Pancreas (tissue), 10 donors: Measurements from ENCODE around the gene ANKRD63. TPM values are rescaled to one million over a fixed set of nuclear protein-coding genes. Genes with fewer than 3 reads are reported as not detected.

Experiments
- ATAC-seq, 4 donors: fragments of 200-7000 bp; cut with Tn5 transposase; one replicate each; pipeline versions ENCODE4 v1.8.0 to v1.9.1; 2020; ENCODE audit warnings: mild to moderate bottlenecking in 4 of 4, moderate library complexity in 4 of 4
- DNase-seq, 6 donors: peaks; one replicate each; pipeline ENCODE4 v3.0.0-alpha.2; 2020
- FAIRE-seq: peaks from 2 replicates; lab custom pipeline; 2012; peaks lifted over from hg19 to GRCh38; lab: Jason Lieb, UNC
- H3K27ac ChIP-seq, 4 donors: fragments of 200-600 bp; sonication (generic); 1 replicate in 3 of 4; 2 replicates in 1 of 4; pipeline versions ENCODE4 v1.5.0 to v1.8.0; 2020
- H3K27me3 ChIP-seq, 4 donors: fragments of 200-600 bp; one replicate each; pipeline ENCODE4 v1.8.0; 2021
- H3K36me3 ChIP-seq, 3 donors: fragments of 200-600 bp; sonication (generic) in 1 of 3; one replicate each; pipeline versions ENCODE4 v1.5.0 to v1.8.0; 2020 to 2021
- H3K4me1 ChIP-seq, 3 donors: fragments of 200-600 bp; one replicate each; pipeline ENCODE4 v1.8.0; 2021
- H3K4me3 ChIP-seq, 4 donors: fragments of 200-600 bp; sonication (generic) in 2 of 4; one replicate each; pipeline versions ENCODE4 v1.5.0 to v1.8.0; 2020 to 2021
- H3K9me3 ChIP-seq, 4 donors: fragments of 200-600 bp; one replicate each; pipeline ENCODE4 v1.8.0; 2021
- WGBS, 2 donors: extraction: QIAGEN DNeasy Blood & Tissue Kit; methylation state at CpG; one replicate each; pipeline ENCODE4 v1.1.7; 2013; 5-methylcytosine and 5-hydroxymethylcytosine counted together
- intact Hi-C, 3 donors: fragments of 100-400 bp; cut with DNase I; formaldehyde crosslinking; loops; one replicate each; pipeline versions ENCODE4 v1.11.1 to v1.14.2; 2022
- polyA plus RNA-seq, 2 donors: library from polyadenylated mRNA; stranded (reverse); fragments of 200-250 nt; gene quantifications; one replicate each; pipeline ENCODE4 v1.2.3, GENCODE V29; 2013
- total RNA-seq, 6 donors: library from RNA; stranded (reverse); fragmentation: NEBNext Ultra II Directional in 4 of 6; extraction: Animal tissue kit (Norgen Biotek cat#: 25700) in 4 of 6; gene quantifications; one replicate each; pipeline versions ENCODE4 v1.2.1 to v1.2.4, GENCODE V29; 2021 to 2023
- TF ChIP-seq, protein P1 (sequence below), 4 donors: fragments of 200-600 bp; sonication (generic) in 3 of 4; IDR thresholded peaks; one replicate each; pipeline versions ENCODE4 v1.5.0 to v1.8.0; 2021; ENCODE audit warnings: antibody characterized with exemption in 4 of 4
- donor health status: healthy with polysubstance abuse.
- donor health status: DM: no; HTN: no; CAD: no; lungs with moderate emphysema.
- donor health status: DM: no; HTN: no; CAD: no.
- donor health status: control.
- donor health status: control.
- donor health status: Bipolar disorder and iron deficiency.
- donor health status: DM: yes; HTN: yes; CAD: no.
- donor health status: DM: no; HTN: no; CAD: no.
- donor health status: DM: no; HTN: no; CAD: no.
- donor health status: DM: yes; HTN: yes; CAD: no.

Gene ANKRD63
- total and polyA plus RNA-seq, 8 donors: not detected

DNA sequence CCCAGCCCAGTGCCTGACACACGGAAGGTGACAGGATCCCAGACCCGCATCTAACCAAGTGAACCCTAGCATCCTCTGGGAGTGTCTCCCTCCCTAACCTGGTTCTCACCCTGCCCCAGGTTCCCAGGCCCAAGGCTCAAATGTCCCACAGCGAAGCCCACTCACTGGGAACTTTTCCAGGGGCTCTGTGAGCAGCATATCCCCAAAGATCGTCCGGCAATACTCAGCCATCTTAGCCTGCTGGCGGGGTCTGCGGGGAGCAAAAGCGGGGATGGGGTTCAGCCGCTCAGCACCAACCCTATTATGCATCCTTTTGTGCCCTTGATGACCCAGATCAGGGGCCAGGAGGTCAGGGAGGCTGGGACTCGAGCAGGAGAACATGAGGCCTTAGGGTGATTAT lies 14.5 kb upstream of the ANKRD63 start:
- peaks cover 0 to 5% (median 3%) of the 10 kb centered on the region in 3 donors for H3K4me1 ChIP-seq
- no peak overlapping the region for H3K4me3 ChIP-seq
- H3K27ac ChIP-seq: no peak overlapping the region
- DNase-seq (peak in 3 of 6 donors; percentile 15 to 38 (median 30)), ATAC-seq (no peak), FAIRE-seq (no peak)
- WGBS, 2 donors: 92 to 94% methylated on average over 10 of the region's 10 CpGs
- no peaks in the 10 kb centered on the region for H3K9me3 ChIP-seq
- intact Hi-C loops: no loop called here
- H3K36me3 ChIP-seq: no peaks in the 10 kb centered on the region
- TF ChIP-seq, protein P1, sequence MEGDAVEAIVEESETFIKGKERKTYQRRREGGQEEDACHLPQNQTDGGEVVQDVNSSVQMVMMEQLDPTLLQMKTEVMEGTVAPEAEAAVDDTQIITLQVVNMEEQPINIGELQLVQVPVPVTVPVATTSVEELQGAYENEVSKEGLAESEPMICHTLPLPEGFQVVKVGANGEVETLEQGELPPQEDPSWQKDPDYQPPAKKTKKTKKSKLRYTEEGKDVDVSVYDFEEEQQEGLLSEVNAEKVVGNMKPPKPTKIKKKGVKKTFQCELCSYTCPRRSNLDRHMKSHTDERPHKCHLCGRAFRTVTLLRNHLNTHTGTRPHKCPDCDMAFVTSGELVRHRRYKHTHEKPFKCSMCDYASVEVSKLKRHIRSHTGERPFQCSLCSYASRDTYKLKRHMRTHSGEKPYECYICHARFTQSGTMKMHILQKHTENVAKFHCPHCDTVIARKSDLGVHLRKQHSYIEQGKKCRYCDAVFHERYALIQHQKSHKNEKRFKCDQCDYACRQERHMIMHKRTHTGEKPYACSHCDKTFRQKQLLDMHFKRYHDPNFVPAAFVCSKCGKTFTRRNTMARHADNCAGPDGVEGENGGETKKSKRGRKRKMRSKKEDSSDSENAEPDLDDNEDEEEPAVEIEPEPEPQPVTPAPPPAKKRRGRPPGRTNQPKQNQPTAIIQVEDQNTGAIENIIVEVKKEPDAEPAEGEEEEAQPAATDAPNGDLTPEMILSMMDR (IDR thresholded peaks at IDR 0.05): no peak
- no peaks in the 10 kb centered on the region for H3K27me3 ChIP-seq

DNA sequence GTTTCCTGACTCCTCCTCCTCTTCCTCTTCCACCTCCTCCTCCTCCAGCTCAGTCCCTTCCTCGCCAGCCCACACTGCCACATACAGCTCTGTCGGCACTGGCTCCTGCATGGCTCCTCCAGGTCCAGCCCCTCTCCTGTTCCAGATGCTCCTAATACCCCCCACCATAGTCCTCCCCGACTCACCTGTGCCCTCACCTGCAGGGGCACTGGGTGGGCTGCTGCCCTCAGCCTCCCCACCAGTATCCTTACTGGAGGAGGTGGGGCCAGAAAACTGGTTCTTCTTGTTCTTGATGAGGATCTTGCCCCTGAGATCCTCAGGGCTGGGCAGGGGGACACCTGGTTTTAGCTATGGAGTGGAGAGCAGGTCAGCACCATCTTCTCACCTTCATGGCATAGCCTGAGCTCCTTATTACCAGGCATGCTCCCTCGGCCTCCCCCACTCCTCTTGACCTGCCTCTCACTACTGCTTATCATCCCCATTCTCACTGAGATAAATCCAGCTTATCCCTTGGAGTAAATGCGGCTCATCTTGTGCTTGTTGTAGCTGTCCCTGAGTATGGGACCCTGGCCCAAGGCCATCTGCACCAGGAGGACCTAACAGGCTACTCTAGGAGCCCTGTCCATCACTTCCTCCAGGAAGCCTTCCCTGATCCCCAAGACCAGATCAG lies 13.8 kb upstream of the ANKRD63 start:
- ATAC-seq: no peak
- TF ChIP-seq, protein P1 (IDR thresholded peaks at IDR 0.05): no peak
- Histone ChIP-seq H3K4me1 (peaks cover 0 to 5% (median 3%) of the 10 kb centered on the region in 3 donors), H3K9me3 (no peaks in the 10 kb centered on the region), H3K27me3 (no peaks in the 10 kb centered on the region), H3K27ac (no peak overlapping the region), H3K4me3 (no peak overlapping the region), H3K36me3 (no peaks in the 10 kb centered on the region)
- WGBS, 2 donors: 85 to 88% methylated on average over 5 of the region's 5 CpGs
- DNase-seq: peak in 3 of 6 donors; percentile 24 to 32 (median 32)
- intact Hi-C loops: no loop called here
- no peak for FAIRE-seq

GRCh38 chr15:40295877-40296560 lies 13.2 kb upstream of the ANKRD63 start:
- no peak for FAIRE-seq
- 57 to 58% methylated on average over 12 of the region's 12 CpGs for WGBS, 2 donors

GRCh38 chr15:40295297-40295696 lies 12.4 kb upstream of the ANKRD63 start:
- Histone ChIP-seq H3K4me1 (peaks cover 0 to 10% (median 5%) of the 10 kb centered on the region in 3 donors), H3K4me3 (no peak overlapping the region), H3K36me3 (no peaks in the 10 kb centered on the region), H3K27me3 (no peaks in the 10 kb centered on the region), H3K27ac (no peak overlapping the region), H3K9me3 (no peaks in the 10 kb centered on the region)
- 80 to 91% methylated on average over 1 of the region's 1 CpG for WGBS, 2 donors
- TF ChIP-seq, protein P1 (IDR thresholded peaks at IDR 0.05): no peak
- DNase-seq (peak in 2 of 6 donors; percentile 15 to 21), FAIRE-seq (no peak), ATAC-seq (no peak)
- intact Hi-C loops: no loop called here

More at GRCh38 chr15:40295877-40296560, 13.2 kb upstream of the ANKRD63 start:
- Histone ChIP-seq H3K27me3 (no peaks in the 10 kb centered on the region), H3K27ac (no peak overlapping the region), H3K4me1 (peaks cover 0 to 8% (median 5%) of the 10 kb centered on the region in 3 donors), H3K4me3 (no peak overlapping the region), H3K9me3 (no peaks in the 10 kb centered on the region), H3K36me3 (no peaks in the 10 kb centered on the region)
- peak; percentile 83 to 89 (median 86) for ATAC-seq
- peak; percentile 31 to 86 (median 76) for DNase-seq
- TF ChIP-seq, protein P1 (IDR thresholded peaks at IDR 0.05): no peak
- intact Hi-C loops: no loop called here
